Neutrophil (primary cell): ENCODE measurements around the gene NR2E3.

Experiments
- H3K27ac ChIP-seq: fragments of 200-600 bp; sonication (generic); 2 replicates; pipeline ENCODE4 v1.5.1; 2016; ENCODE audit warnings: mild to moderate bottlenecking, moderate library complexity
- H3K27me3 ChIP-seq: fragments of 200-600 bp; sonication (generic); 2 replicates; pipeline ENCODE4 v1.6.0; 2016; ENCODE audit warnings: mild to moderate bottlenecking
- H3K36me3 ChIP-seq: fragments of 200-600 bp; sonication (generic); 2 replicates; pipeline ENCODE4 v1.5.1; 2017
- H3K4me1 ChIP-seq, 2 experiments: fragments of 200-600 bp in 1 of 2; sonication (generic) in 1 of 2; 1 replicate in 1 of 2; 2 replicates in 1 of 2; pipeline versions ENCODE4 v1.5.1 to v1.6.1; 2013 to 2016; ENCODE audit warnings: low read depth in 1 of 2, low read length in 1 of 2, mild to moderate bottlenecking in 1 of 2, moderate library complexity in 1 of 2; ENCODE audit not compliant: control insufficient read depth in 1 of 2, insufficient read depth in 1 of 2
- H3K4me3 ChIP-seq, 2 experiments: fragments of 200-600 bp in 1 of 2; sonication (generic) in 1 of 2; 1 replicate in 1 of 2; 2 replicates in 1 of 2; pipeline ENCODE4 v1.5.1; 2013 to 2016; ENCODE audit warnings: low read depth in 1 of 2, low read length in 1 of 2, mild to moderate bottlenecking in 1 of 2, moderate library complexity in 1 of 2
- H3K9me3 ChIP-seq: fragments of 200-600 bp; sonication (generic); 2 replicates; pipeline ENCODE4 v1.5.1; 2016
- CTCF ChIP-seq: fragments of 200-600 bp; sonication (generic); IDR thresholded peaks from 2 replicates; pipeline ENCODE4 v1.5.1; 2016; ENCODE audit warnings: antibody characterized with exemption

The NR2E3 gene

GRCh38 chr15:71807691-71808091 is 2.7 kb upstream of the NR2E3 start:
- Histone ChIP-seq H3K27ac (no peak overlapping the region), H3K4me1 (no peaks in the 10 kb centered on the region), H3K9me3 (no peaks in the 10 kb centered on the region), H3K27me3 (no peaks in the 10 kb centered on the region), H3K4me3 (no peak overlapping the region), H3K36me3 (no peaks in the 10 kb centered on the region)
- TF ChIP-seq CTCF, result no peak

DNA sequence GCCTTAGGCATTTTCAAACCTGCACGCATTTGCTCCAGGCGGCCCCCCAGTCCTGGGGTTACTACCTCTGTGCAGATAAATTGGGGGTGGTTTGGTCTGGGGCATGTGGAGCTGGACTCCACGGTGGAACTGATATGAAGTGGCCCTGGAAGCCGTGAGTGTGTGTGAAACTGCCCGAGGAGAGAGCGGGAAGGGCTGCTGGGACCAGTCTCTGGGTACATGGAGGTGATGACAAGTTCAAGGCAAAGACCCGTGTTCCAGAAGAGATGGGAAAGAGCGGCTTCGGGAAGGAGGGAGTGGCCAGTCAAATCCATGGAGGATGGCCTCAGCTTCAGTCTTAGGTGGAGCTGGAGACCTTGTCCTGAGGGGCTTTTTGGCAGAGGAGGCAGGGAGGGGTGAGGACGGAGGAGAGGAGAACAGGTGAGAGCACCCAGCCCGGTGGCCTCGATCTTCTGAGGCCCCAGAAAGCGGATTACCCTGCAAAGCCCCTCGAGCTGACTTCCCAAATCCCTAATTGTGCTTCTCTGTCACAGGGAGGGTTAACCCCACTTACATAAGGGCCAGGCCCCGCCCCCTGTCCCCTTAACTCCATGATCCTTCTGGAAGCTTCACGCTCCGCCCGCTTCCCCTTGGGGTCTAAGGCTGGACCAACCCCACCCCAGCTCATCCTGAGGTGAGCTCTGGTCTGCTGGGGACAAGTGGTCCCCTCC is 1.9 kb upstream of the NR2E3 start:
- H3K36me3 ChIP-seq, result no peaks in the 10 kb centered on the region
- no peaks in the 10 kb centered on the region for H3K4me1 ChIP-seq
- no peaks in the 10 kb centered on the region for H3K27me3 ChIP-seq
- H3K9me3 ChIP-seq, result no peaks in the 10 kb centered on the region
- H3K27ac ChIP-seq, result no peak overlapping the region
- TF ChIP-seq CTCF, result no peak
- H3K4me3 ChIP-seq, result no peak overlapping the region

GRCh38 chr15:71809346-71809745 is 1.0 kb upstream of the NR2E3 start:
- no peak for TF ChIP-seq CTCF
- H3K4me1 ChIP-seq, result no peaks in the 10 kb centered on the region
- H3K36me3 ChIP-seq, result no peaks in the 10 kb centered on the region
- H3K27me3 ChIP-seq, result no peaks in the 10 kb centered on the region
- no peak overlapping the region for H3K4me3 ChIP-seq
- H3K9me3 ChIP-seq, result no peaks in the 10 kb centered on the region
- H3K27ac ChIP-seq, result no peak overlapping the region

GRCh38 chr15:71811036-71811736 is 832 bp downstream of the NR2E3 start:
- Histone ChIP-seq H3K4me1 (no peaks in the 10 kb centered on the region), H3K9me3 (no peaks in the 10 kb centered on the region), H3K27ac (no peak overlapping the region), H3K4me3 (no peak overlapping the region), H3K36me3 (no peaks in the 10 kb centered on the region), H3K27me3 (no peaks in the 10 kb centered on the region)
- TF ChIP-seq CTCF, result no peak

- Histone ChIP-seq H3K27ac (no peak overlapping the region), H3K4me1 (no peaks in the 10 kb centered on the region), H3K9me3 (no peaks in the 10 kb centered on the region), H3K36me3 (no peaks in the 10 kb centered on the region), H3K4me3 (no peak overlapping the region), H3K27me3 (no peaks in the 10 kb centered on the region)
- TF ChIP-seq CTCF, result no peak
Measured at GRCh38 chr15:71811752-71812735, 1.7 kb downstream of the NR2E3 start.
